Measurements from ENCODE around the gene GOLGA6L25. TPM values are rescaled to one million over a fixed set of nuclear protein-coding genes. Genes with fewer than 3 reads are reported as not detected.
"Not testable (repeated sequence)": the region's sequence is repeated elsewhere in the genome, so short reads cannot be mapped to it uniquely, and the experiment has no call there.

Gene GOLGA6L25
- total RNA-seq, 2 experiments from 2014 or later, result not detected

GRCh38 chr15:28602152-28602551 is 48.8 kb downstream of the GOLGA6L25 start:
- CTCF ChIA-PET; H3K27ac Mint-ChIP-seq; POLR2A ChIA-PET; DNase-seq; H3K9me3 Mint-ChIP-seq; H3K36me3 Mint-ChIP-seq (ENCODE audit: low read depth); H3K27me3 Mint-ChIP-seq; H3K4me1 Mint-ChIP-seq; H3K4me3 Mint-ChIP-seq: not testable (repeated sequence)

Other genes with a start within 250 kb of the GOLGA6L25 start
- gene HERC2, start 231.4 kb upstream of the GOLGA6L25 start, total RNA-seq, result 10 to 100 TPM; 47.8 to 48.2 TPM
- gene GOLGA6L24, start 195.5 kb upstream of the GOLGA6L25 start, total RNA-seq, result not detected
- not detected for gene GOLGA8F, start 174.9 kb upstream of the GOLGA6L25 start, total RNA-seq
- gene GOLGA8G, start 20.6 kb upstream of the GOLGA6L25 start, total RNA-seq, result not detected
- 1 to 10 TPM; 1.7 to 1.8 TPM for gene GOLGA8M, start 158.9 kb downstream of the GOLGA6L25 start, total RNA-seq

Measured in activated CD4-positive, alpha-beta T cell treated with anti-CD3 and anti-CD28 coated beads, Interleukin-2, amount 10 ng/mL, durations not matched to agents 7 days and 5 days (primary cell).